Middle frontal gyrus (tissue), 1 donor: ENCODE results near the gene SERINC5.
"Not testable (repeated sequence)": the region's sequence is repeated elsewhere in the genome, so short reads cannot be mapped to it uniquely, and the experiment has no call there.

Experiments used
- DNase-seq: peaks from one replicate; pipeline ENCODE4 v3.0.0-alpha.2; 2015; ENCODE audit warnings: low spot score; ENCODE audit errors: extremely low spot score

The SERINC5 gene

DNA sequence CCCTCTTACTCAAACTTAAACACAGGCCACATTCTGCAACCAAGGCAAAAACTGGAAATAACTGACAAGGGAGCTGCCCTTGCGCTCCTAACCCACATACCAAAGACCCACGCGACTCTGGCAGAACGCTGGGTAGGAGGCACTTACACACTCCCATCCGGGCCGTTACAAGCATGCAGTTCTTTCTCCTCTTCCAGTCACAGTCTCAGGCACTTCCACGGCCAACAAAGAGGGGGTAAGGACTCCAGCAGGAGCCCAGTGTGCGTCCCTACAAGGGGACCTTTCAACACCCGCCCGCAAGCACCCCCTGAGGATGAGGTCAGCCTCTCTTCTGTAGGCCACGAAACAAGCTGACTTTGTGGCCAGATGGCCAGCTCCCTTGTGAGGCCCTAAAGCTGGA, 57.4 kb downstream of the SERINC5 start:
- peak; percentile 61 for DNase-seq

DNA sequence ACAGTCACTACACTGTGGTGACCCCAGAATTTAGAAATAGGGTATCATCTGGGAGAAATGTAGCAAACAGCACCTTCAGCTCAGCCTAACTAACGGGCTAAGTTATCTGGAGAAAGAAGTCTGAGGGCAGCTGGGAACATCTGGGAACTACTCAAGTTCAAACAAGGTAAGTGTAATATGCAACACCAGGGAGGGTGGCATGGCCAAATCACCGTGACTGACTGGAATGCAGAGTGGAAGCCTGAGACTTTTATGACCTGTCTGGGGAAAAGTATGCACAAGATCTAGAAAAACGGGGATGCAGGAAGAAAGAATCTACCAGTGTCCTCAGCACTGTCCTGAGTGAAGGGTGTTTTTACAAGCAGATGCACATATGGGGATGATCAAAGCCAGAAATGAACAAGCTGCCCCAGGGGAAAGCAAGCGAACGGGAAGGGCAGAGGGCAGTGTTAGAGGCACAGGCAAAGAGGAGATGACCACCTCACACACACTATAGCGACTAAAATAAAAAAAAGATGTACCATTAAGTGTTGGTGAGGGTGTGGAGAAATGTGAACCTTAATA, 59.9 kb downstream of the SERINC5 start:
- DNase-seq = no peak

DNA sequence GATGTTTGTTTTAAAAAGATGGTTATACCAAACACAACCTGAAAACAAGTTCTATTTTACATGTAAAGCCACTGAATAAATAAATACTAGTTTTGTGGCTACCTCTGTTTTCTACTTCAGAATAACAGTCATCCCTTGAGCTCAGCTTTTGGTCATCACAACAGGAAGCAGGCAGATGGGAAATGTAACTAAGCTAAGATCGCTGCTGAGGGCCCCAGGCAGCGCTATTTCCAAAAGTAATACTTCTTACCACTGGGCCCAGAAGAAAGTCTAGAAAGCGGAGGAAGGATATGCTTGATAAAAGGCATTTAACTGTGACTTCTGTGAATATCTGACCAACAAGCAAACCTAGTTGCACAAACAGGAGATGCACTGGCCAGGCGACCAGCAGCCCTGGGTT, 61.4 kb downstream of the SERINC5 start:
- no peak for DNase-seq

- no peak for DNase-seq
Measured at GRCh38 chr5:80193401-80193800, 62.4 kb downstream of the SERINC5 start.

DNA sequence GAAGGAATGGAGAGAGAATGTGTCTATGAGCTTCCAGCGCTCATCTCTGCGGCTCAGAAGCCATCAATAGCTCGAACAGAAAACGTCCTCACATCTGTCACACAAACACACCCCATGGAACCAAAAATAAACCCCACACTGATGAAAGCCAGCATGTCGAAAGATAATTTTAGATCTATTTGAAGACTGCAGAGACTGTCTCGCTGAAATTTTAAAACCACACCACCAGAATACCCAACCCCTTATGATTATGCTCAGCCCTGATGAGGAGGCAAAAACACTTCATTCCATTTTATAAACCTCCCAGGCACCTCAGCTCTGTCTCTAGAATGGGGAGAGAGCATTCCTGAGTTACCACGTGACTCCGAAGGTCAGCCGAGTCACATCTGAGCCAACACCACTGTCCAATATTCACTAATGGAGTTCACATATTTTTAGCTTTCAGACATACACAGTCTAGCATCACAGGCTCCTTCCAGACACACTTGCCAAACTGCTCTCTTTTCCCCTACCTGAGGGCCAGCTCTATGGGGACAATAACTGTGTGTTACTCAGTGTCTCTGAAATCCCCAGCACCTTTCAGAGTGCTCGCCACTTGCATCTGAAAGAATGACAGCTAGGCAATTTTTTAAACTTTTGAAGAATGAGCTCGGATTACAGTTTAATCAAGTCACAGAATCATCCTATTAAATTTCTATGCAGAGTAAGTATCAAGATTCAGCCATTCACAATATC, 63.2 kb downstream of the SERINC5 start:
- no peak for DNase-seq

GRCh38 chr5:80191991-80192398, 63.9 kb downstream of the SERINC5 start:
- peak; percentile 51 for DNase-seq

DNA sequence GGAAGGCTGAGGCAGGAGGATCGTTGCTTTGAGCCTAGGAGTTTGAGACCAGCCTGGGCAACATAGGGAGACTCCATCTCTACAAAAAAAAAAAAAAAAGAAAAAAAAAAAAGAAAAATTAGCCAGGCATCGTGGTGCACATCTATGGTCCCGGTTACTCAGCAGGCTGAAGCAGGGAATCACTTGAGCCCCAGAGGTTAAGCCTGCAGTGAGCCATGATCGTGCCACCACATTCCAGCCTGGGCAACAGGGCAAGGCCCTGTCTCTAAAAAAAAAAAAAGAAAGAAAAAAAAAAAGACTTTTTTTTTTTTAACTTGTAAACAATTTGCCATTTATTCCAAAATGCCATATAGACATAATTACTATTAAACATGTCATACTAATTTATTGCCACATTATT, 64.5 kb downstream of the SERINC5 start:
- no peak for DNase-seq

- no peak for DNase-seq
Measured at GRCh38 chr5:80190960-80191359, 64.9 kb downstream of the SERINC5 start.

GRCh38 chr5:80189701-80190100, 66.1 kb downstream of the SERINC5 start:
- DNase-seq = no peak

GRCh38 chr5:80189201-80189600, 66.6 kb downstream of the SERINC5 start:
- no peak for DNase-seq

DNA sequence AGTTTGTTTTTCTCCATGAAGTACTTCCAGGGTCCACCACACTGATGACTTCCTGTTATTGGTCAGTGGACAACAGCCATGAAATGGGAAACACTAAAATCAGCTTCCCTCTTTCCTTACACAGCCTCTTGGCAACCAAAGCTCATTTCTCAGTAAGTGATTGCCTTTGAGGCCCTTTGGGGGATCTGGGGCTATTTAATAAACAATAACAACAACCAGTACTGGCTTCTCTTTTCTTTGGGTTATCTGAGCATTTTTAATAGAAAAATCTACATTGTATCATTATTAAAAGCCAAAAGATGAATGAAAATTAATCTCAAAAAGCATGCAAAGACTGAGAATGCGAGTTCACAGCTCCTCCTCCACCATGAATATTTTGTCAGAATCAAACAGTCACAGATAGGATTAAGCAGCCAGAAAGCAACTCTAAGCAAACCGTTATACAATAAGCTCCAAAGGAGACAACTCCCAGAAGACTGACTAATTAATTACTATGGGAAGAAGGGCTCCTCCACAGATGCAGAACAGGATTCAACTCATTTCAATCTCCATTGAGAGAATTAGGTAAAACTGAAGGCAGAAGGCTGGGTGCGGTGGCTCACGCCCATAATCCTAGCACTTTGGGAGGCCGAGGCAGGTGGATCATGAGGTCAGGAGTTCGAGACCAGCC, 68.3 kb downstream of the SERINC5 start:
- no peak for DNase-seq

- DNase-seq = not testable (repeated sequence)
Measured at GRCh38 chr5:80185535-80185934, 70.3 kb downstream of the SERINC5 start.

- DNase-seq = no peak
Measured at GRCh38 chr5:80185095-80185494, 70.8 kb downstream of the SERINC5 start.

DNA sequence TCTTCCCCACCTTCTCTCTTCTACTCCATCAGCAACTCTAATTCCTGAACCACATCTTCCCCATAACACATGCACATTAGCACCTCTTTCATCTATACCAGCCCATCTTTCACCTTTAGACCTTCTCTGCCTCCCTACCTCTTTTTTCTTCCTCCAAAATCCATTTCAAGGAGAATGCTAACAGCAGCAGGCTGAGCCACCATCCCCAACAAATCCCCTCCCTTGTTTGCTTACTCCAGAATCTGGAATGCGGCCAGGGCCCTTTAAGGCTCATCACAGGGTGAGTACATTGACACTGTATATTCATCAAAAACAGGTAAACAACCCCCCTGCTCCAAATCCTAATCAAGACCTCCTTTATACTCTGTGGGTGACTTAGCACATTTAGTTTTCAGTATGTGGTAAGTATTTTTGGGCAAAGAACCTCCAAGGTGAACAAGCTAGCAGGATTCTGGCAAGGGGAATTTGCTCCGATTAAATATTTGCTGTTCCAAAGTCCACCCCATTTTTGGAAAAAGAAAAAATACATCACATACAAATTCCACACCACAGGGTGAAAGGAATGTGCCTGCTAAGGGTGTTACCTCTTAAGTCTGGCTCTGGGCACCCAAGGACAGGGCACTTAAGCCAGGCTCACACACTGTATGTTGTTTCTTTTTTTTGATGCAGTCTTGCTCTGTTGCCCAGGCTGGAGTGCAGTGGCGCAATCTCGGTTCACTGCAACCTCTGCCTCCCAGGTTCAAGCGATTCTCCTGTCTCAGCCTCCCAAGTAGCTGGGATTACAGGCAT, 71.4 kb downstream of the SERINC5 start:
- DNase-seq = no peak

DNA sequence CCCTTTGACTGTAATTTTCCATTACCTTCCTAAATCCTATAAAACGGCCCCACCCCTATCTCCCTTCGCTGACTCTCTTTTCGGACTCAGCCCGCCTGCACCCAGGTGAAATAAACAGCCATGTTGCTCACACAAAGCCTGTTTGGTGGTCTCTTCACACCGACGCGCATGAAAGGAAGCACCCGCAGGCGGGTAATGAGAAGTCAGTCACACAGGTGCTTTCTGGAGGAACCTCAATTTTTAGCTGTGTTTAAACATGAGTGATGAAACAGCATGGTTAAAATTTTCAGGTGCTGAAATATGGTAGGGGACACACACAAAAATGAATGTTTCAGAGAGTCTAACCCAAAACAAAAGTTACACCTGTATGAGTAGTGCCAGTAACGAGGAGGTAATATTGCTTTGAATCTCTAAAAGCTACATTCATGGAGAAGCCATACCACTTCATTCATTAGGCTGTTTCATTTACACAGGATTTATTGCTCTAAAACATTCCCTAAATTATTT, 72.1 kb downstream of the SERINC5 start:
- DNase-seq = not testable (repeated sequence)

DNA sequence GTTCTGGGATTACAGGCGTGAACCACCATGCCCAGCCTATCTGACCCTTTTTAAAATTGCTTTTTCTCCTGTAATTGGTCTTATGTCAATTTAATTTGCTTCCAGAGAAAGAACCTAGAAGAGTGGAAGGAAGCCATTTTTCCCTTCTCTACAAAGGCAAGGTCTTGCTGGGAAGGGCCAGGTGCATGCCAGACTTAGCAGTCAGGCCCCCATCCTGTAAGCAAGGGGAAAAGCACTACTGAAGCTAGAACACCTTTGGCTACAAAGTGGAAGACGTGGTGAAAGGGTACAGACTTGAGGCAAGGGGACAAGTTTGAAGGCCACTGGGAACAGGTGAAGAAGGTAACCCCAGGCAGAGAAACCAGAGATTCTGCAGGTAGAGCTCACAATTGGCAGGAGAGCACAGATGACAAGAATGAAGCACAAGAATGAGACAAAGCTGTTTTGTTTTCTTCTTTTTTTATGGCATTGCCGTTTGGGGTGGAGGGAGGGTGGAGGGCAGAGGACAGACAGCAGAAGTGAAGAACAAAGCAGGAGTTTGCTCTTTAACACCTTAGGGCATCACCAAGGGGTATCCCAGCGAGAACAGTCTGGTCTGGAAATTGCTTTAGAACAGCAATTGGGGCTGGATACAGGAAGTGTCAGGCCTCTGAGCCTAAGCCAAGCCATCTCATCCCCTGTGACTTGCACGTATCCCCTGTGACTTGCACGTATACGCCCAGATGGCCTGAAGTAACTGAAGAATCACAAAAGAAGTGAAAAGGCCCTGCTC, 72.9 kb downstream of the SERINC5 start:
- no peak for DNase-seq

DNA sequence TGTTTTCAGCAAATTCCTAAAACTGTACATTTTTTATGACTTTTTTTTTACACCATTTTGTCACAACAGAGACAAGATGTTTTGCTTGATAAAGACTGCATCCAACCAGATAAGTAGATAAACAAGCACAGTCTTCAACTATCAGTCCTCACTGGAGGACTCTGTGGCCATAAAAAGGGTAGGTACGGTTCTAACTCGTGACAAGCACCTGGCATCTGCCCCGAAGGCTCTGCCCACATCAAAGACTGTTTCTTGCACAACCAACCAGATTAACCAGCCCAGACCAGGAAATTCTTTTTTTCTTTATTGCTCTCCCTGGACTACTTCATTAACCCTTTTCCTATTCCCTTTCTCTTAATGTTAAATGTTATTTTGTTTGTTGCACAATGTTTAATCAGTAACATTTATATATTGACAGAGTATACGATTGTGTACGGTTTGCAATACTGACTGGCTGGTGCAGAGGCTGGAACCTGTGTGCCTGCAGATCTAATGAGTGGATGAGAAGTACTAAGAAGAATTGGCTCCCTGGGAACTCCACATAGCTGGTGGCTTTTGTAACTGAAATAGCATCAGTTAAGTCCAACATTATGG, 74.1 kb downstream of the SERINC5 start:
- DNase-seq = no peak

DNA sequence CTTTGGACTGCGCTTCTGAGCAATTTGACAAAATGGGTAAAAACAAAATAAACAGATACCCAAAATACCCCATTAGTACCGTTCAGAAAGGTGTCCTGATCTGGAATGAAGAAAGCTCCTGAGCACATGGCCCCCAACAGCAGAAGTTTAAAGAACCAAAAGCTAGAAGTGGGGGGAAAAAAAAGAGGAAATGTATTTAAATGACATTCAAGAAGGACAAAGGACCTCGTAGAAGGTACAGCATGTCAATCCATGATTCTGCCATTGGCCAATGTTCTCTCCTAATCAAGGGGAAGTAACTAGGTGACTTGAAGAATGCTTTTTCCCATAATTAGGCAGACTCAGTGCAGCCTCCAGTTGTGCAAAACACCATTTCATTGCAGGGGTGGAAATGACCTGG, 78.6 kb downstream of the SERINC5 start:
- DNase-seq = no peak

DNA sequence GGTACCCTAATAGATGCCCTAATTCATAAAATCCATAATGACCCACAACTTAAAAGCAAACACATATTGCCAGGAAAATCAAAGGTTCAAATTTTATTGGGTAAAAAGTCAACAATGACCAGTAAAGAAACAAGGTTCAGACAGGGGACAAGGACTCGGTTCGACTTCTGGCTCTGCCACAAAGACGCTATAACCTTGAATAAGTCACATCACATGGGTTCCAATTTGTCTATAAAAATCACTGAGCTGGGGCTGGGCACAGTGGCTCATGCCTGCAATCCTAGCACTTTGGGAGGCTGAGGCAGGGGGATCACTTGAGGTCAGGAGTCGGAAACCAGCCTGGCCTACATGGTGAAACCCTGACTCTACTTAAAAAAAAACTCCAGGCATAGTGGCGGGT, 80.5 kb downstream of the SERINC5 start:
- DNase-seq = no peak

GRCh38 chr5:80174790-80175189, 81.1 kb downstream of the SERINC5 start:
- no peak for DNase-seq
